ENCODE results near the gene KCNK4.

The KCNK4 gene

GRCh38 chr11:64284048-64284961 is 6.8 kb upstream of the KCNK4 start, which contains the start of gene BAD:
Gene BAD, minus strand, starts transcription at chr11:64284665. Its CDS starts 297 bp downstream, at chr11:64284368.
- no peaks in the 10 kb centered on the region for H3K36me3 ChIP-seq (ENCODE audit: control insufficient read depth, insufficient read depth, low read length)
- WGBS (ENCODE audit: insufficient coverage, insufficient read length), result no CpG with 5 or more reads among the region's 44 CpGs

GRCh38 chr11:64284962-64285884 is 5.9 kb upstream of the KCNK4 start, which contains the start of gene GPR137:
Gene GPR137, plus strand, starts transcription at chr11:64285848. Its CDS starts 677 bp downstream, at chr11:64286525.
- DNase-seq (ENCODE audit: low read depth, low spot score), result no peak
- Histone ChIP-seq H3K4me3 (ENCODE audit: low read length) (peak within 1 kb of the TSS; percentile 83; the same call in 1 of the 2 replicates), H3K27me3 (ENCODE audit: control insufficient read depth, insufficient read depth, low read length) (peaks cover 2% of the 10 kb centered on the region), H3K9me3 (ENCODE audit: control insufficient read depth, insufficient read depth, low read length) (no peaks in the 10 kb centered on the region), H3K36me3 (ENCODE audit: control insufficient read depth, insufficient read depth, low read length) (no peaks in the 10 kb centered on the region), H3K4me1 (ENCODE audit: control insufficient read depth, insufficient read depth, low read length) (peaks cover 5% of the 10 kb centered on the region; the same call in 1 of the 2 replicates), H3K27ac (ENCODE audit: low read length) (no peak within 1 kb of the TSS)
- no CpG with 5 or more reads among the region's 102 CpGs for WGBS (ENCODE audit: insufficient coverage, insufficient read length)

More at GRCh38 chr11:64284048-64284961, 6.8 kb upstream of the KCNK4 start, which contains the start of gene BAD:
- H3K27me3 ChIP-seq (ENCODE audit: control insufficient read depth, insufficient read depth, low read length), result no peaks in the 10 kb centered on the region
- no peak for DNase-seq (ENCODE audit: low read depth, low spot score)
- peak within 1 kb of the TSS; percentile 83; the same call in 1 of the 2 replicates for H3K4me3 ChIP-seq (ENCODE audit: low read length)
- no peak within 1 kb of the TSS for H3K27ac ChIP-seq (ENCODE audit: low read length)
- peaks cover 5% of the 10 kb centered on the region; the same call in 1 of the 2 replicates for H3K4me1 ChIP-seq (ENCODE audit: control insufficient read depth, insufficient read depth, low read length)
- H3K9me3 ChIP-seq (ENCODE audit: control insufficient read depth, insufficient read depth, low read length), result no peaks in the 10 kb centered on the region

DNA sequence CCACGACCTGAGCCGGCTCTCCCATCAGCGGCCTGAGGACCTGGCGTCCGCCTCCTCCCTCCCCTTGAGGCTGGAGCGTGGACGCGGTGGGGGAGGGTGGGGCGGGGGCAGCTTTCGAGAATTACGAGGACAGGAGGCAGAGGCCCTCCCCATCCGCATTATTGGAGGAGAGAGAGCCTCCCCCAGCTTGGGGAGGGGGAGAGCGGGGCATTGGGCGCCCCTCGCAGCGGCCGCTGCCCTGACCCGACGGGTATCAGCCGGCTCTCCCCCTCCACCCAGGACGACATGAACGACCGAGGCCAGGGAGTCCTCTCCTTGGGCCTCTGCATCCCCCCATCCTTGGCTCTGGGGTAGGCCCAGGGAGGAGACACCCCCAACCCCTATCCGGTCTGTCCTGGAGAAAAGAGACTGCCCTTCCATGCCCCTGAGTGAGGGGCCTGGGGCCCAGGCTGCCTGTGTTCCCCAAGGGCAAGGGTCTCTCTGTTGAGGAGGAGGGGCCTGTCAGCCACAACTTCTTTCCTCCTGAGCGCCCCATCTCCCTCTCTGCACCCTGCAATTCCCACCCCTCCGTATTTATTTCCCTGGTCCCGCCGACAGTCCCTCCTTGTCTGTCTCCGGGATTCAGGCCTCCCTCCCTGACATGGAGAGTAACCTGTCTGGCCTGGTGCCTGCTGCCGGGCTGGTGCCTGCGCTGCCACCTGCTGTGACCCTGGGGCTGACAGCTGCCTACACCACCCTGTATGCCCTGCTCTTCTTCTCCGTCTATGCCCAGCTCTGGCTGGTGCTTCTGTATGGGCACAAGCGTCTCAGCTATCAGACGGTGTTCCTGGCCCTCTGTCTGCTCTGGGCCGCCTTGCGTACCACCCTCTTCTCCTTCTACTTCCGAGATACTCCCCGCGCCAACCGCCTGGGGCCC is 5.0 kb upstream of the KCNK4 start:
- no peaks in the 10 kb centered on the region for H3K36me3 ChIP-seq (ENCODE audit: control insufficient read depth, insufficient read depth, low read length)
- H3K9me3 ChIP-seq (ENCODE audit: control insufficient read depth, insufficient read depth, low read length), result no peaks in the 10 kb centered on the region
- DNase-seq (ENCODE audit: low read depth, low spot score), result no peak
- H3K27me3 ChIP-seq (ENCODE audit: control insufficient read depth, insufficient read depth, low read length), result peaks cover 12% of the 10 kb centered on the region
- no peak overlapping the region for H3K27ac ChIP-seq (ENCODE audit: low read length)
- peak overlapping the region; percentile 83; the same call in 1 of the 2 replicates for H3K4me3 ChIP-seq (ENCODE audit: low read length)
- no CpG with 5 or more reads among the region's 40 CpGs for WGBS (ENCODE audit: insufficient coverage, insufficient read length)
- peaks cover 5% of the 10 kb centered on the region; the same call in 1 of the 2 replicates for H3K4me1 ChIP-seq (ENCODE audit: control insufficient read depth, insufficient read depth, low read length)

DNA sequence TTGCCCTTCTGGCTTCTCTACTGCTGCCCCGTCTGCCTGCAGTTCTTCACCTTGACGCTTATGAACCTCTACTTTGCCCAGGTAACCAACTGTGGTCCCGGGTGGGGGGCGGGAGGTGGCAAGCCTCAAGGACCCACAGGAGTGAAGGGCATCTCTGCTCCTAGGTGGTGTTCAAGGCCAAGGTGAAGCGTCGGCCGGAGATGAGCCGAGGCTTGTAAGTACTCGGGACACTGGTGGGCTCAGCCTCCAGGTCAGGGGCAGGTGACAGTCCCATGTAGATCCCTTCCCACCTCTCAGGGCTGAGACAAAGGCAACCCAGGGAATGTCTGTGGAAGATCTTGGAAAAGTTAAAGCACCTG is 4.3 kb upstream of the KCNK4 start:
- Histone ChIP-seq H3K36me3 (ENCODE audit: control insufficient read depth, insufficient read depth, low read length) (no peaks in the 10 kb centered on the region), H3K4me3 (ENCODE audit: low read length) (no peak overlapping the region), H3K27me3 (ENCODE audit: control insufficient read depth, insufficient read depth, low read length) (peaks cover 16% of the 10 kb centered on the region), H3K9me3 (ENCODE audit: control insufficient read depth, insufficient read depth, low read length) (no peaks in the 10 kb centered on the region), H3K4me1 (ENCODE audit: control insufficient read depth, insufficient read depth, low read length) (peaks cover 5% of the 10 kb centered on the region; the same call in 1 of the 2 replicates), H3K27ac (ENCODE audit: low read length) (no peak overlapping the region)
- WGBS (ENCODE audit: insufficient coverage, insufficient read length), result no CpG with 5 or more reads among the region's 9 CpGs
- DNase-seq (ENCODE audit: low read depth, low spot score), result no peak

GRCh38 chr11:64287676-64288352 is 3.3 kb upstream of the KCNK4 start:
- Histone ChIP-seq H3K4me1 (ENCODE audit: control insufficient read depth, insufficient read depth, low read length) (peaks cover 9% of the 10 kb centered on the region; the same call in 1 of the 2 replicates), H3K4me3 (ENCODE audit: low read length) (no peak overlapping the region; the same call in 1 of the 2 replicates), H3K27ac (ENCODE audit: low read length) (no peak overlapping the region), H3K36me3 (ENCODE audit: control insufficient read depth, insufficient read depth, low read length) (no peaks in the 10 kb centered on the region), H3K27me3 (ENCODE audit: control insufficient read depth, insufficient read depth, low read length) (peaks cover 26% of the 10 kb centered on the region), H3K9me3 (ENCODE audit: control insufficient read depth, insufficient read depth, low read length) (no peaks in the 10 kb centered on the region)
- WGBS (ENCODE audit: insufficient coverage, insufficient read length), result no CpG with 5 or more reads among the region's 33 CpGs
- no peak for DNase-seq (ENCODE audit: low read depth, low spot score)

DNA sequence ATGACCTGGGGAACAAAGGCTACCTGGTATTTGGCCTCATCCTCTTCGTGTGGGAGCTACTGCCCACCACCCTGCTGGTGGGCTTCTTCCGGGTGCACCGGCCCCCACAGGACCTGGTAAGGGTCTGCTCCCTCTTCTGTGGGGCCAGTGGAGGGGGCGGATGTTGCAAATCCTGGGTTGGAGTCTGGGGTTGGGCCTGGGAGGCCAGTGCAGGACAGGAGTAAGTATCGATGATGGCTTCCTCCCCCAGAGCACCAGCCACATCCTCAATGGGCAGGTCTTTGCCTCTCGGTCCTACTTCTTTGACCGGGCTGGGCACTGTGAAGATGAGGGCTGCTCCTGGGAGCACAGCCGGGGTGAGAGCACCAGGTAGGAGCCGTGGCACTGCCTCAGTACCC is 2.8 kb upstream of the KCNK4 start:
- peaks cover 31% of the 10 kb centered on the region for H3K27me3 ChIP-seq (ENCODE audit: control insufficient read depth, insufficient read depth, low read length)
- H3K4me3 ChIP-seq (ENCODE audit: low read length), result no peak overlapping the region
- no peak overlapping the region for H3K27ac ChIP-seq (ENCODE audit: low read length)
- WGBS (ENCODE audit: insufficient coverage, insufficient read length), result no CpG with 5 or more reads among the region's 9 CpGs
- no peaks in the 10 kb centered on the region for H3K9me3 ChIP-seq (ENCODE audit: control insufficient read depth, insufficient read depth, low read length)
- H3K36me3 ChIP-seq (ENCODE audit: control insufficient read depth, insufficient read depth, low read length), result no peaks in the 10 kb centered on the region
- no peak for DNase-seq (ENCODE audit: low read depth, low spot score)
- peaks cover 9% of the 10 kb centered on the region; the same call in 1 of the 2 replicates for H3K4me1 ChIP-seq (ENCODE audit: control insufficient read depth, insufficient read depth, low read length)

GRCh38 chr11:64289002-64289564 is 2.0 kb upstream of the KCNK4 start:
- H3K9me3 ChIP-seq (ENCODE audit: control insufficient read depth, insufficient read depth, low read length), result no peaks in the 10 kb centered on the region
- H3K4me3 ChIP-seq (ENCODE audit: low read length), result no peak overlapping the region
- DNase-seq (ENCODE audit: low read depth, low spot score), result no peak
- no peaks in the 10 kb centered on the region for H3K36me3 ChIP-seq (ENCODE audit: control insufficient read depth, insufficient read depth, low read length)
- H3K27ac ChIP-seq (ENCODE audit: low read length), result no peak overlapping the region
- WGBS (ENCODE audit: insufficient coverage, insufficient read length), result no CpG with 5 or more reads among the region's 13 CpGs
- H3K4me1 ChIP-seq (ENCODE audit: control insufficient read depth, insufficient read depth, low read length), result peaks cover 9% of the 10 kb centered on the region; the same call in 1 of the 2 replicates
- H3K27me3 ChIP-seq (ENCODE audit: control insufficient read depth, insufficient read depth, low read length), result peaks cover 39% of the 10 kb centered on the region

GRCh38 chr11:64290352-64291261 is 495 bp upstream of the KCNK4 start:
- no peak overlapping the region for H3K27ac ChIP-seq (ENCODE audit: low read length)
- no peak for DNase-seq (ENCODE audit: low read depth, low spot score)
- H3K4me3 ChIP-seq (ENCODE audit: low read length), result no peak overlapping the region
- peaks cover 53% of the 10 kb centered on the region for H3K27me3 ChIP-seq (ENCODE audit: control insufficient read depth, insufficient read depth, low read length)
- WGBS (ENCODE audit: insufficient coverage, insufficient read length), result no CpG with 5 or more reads among the region's 10 CpGs
- peaks cover 9% of the 10 kb centered on the region; the same call in 1 of the 2 replicates for H3K4me1 ChIP-seq (ENCODE audit: control insufficient read depth, insufficient read depth, low read length)
- H3K36me3 ChIP-seq (ENCODE audit: control insufficient read depth, insufficient read depth, low read length), result no peaks in the 10 kb centered on the region
- H3K9me3 ChIP-seq (ENCODE audit: control insufficient read depth, insufficient read depth, low read length), result no peaks in the 10 kb centered on the region

Measured in iPS DF 6.9 (cell line).